Neural progenitor cell (in vitro differentiated cells): ENCODE data around the gene CLEC2A. TPM values are rescaled to one million over a fixed set of nuclear protein-coding genes. Genes with fewer than 3 reads are reported as not detected.

Source experiments
- DNase-seq: peaks from one replicate; pipeline ENCODE4 v3.0.0-alpha.2; 2016; ENCODE audit warnings: low spot score
- H2AFZ ChIP-seq: fragments of 200-600 bp; sonication (generic); replicated peaks from 2 replicates; pipeline ENCODE4 v1.6.1; 2016; ENCODE audit warnings: antibody characterized with exemption
- H3F3A ChIP-seq: fragments of 200-600 bp; sonication (generic); 2 replicates; pipeline ENCODE4 v1.6.1; 2016; ENCODE audit warnings: antibody characterized with exemption, low read depth
- H3K27ac ChIP-seq: fragments of 200-600 bp; sonication (generic); 2 replicates; pipeline ENCODE4 v1.5.1; 2016; ENCODE audit warnings: mild to moderate bottlenecking
- H3K27me3 ChIP-seq: fragments of 200-600 bp; sonication (generic); 2 replicates; pipeline ENCODE4 v1.6.1; 2016; ENCODE audit warnings: mild to moderate bottlenecking, moderate library complexity
- H3K36me3 ChIP-seq: fragments of 200-600 bp; sonication (generic); 2 replicates; pipeline ENCODE4 v1.5.1; 2016
- H3K4me1 ChIP-seq: fragments of 200-600 bp; sonication (generic); 2 replicates; pipeline ENCODE4 v1.6.1; 2016; ENCODE audit warnings: mixed run types
- H3K4me2 ChIP-seq: fragments of 200-600 bp; sonication (generic); 2 replicates; pipeline ENCODE4 v1.6.1; 2016
- H3K4me3 ChIP-seq: fragments of 200-600 bp; sonication (generic); 2 replicates; pipeline ENCODE4 v1.5.1; 2016
- H3K79me2 ChIP-seq: fragments of 200-600 bp; sonication (generic); 2 replicates; pipeline ENCODE4 v1.6.1; 2016; ENCODE audit warnings: low read depth
- H3K9ac ChIP-seq: fragments of 200-600 bp; sonication (generic); 2 replicates; pipeline ENCODE4 v1.6.1; 2016
- H3K9me3 ChIP-seq: fragments of 200-600 bp; sonication (generic); 2 replicates; pipeline ENCODE4 v1.5.1; 2016; ENCODE audit warnings: low read depth
- H4K20me1 ChIP-seq: fragments of 200-600 bp; sonication (generic); 2 replicates; pipeline ENCODE4 v1.6.1; 2016; ENCODE audit warnings: low read depth
- H3K27ac Mint-ChIP-seq: 3 replicates; pipeline ENCODE4 v1.8.0; 2021; ENCODE audit warnings: mixed read lengths
- H3K27me3 Mint-ChIP-seq: 2 replicates; pipeline ENCODE4 v1.8.0; 2022; ENCODE audit warnings: low read depth, mild to moderate bottlenecking, inconsistent platforms, moderate library complexity, mixed read lengths; ENCODE audit not compliant: insufficient read depth
- H3K36me3 Mint-ChIP-seq: 3 replicates; pipeline ENCODE4 v1.8.0; 2021; ENCODE audit warnings: mixed read lengths
- H3K4me1 Mint-ChIP-seq: 3 replicates; pipeline ENCODE4 v1.8.0; 2021; ENCODE audit warnings: mixed read lengths
- H3K4me3 Mint-ChIP-seq: 3 replicates; pipeline ENCODE4 v1.8.0; 2021; ENCODE audit warnings: mild to moderate bottlenecking, moderate library complexity, mixed read lengths
- H3K9me3 Mint-ChIP-seq: 3 replicates; pipeline ENCODE4 v1.8.0; 2020; ENCODE audit warnings: mixed read lengths
- EZH2 ChIP-seq: fragments of 200-600 bp; sonication (generic); IDR thresholded peaks from 2 replicates; pipeline ENCODE4 v1.6.1; 2017; ENCODE audit warnings: antibody characterized with exemption, mild to moderate bottlenecking, moderate library complexity
- EZH2phosphoT487 ChIP-seq: fragments of 200-600 bp; sonication (generic); IDR thresholded peaks from 2 replicates; pipeline ENCODE4 v1.6.1; 2017; ENCODE audit warnings: antibody characterized with exemption
- total RNA-seq: library from RNA; depleted of rRNA; stranded (reverse); fragments of >200 nt; gene quantifications from 2 replicates; pipeline ENCODE4 v1.2.3, GENCODE V29; 2015; ENCODE audit warnings: low replicate concordance
- TF ChIP-seq, protein P1 (sequence below): fragments of 200-600 bp; sonication (generic); IDR thresholded peaks from 2 replicates; pipeline ENCODE4 v1.5.1; 2017; ENCODE audit warnings: antibody characterized with exemption, mild to moderate bottlenecking

Gene CLEC2A
- total RNA-seq, 1 donor from 2014 or later, result not detected

DNA sequence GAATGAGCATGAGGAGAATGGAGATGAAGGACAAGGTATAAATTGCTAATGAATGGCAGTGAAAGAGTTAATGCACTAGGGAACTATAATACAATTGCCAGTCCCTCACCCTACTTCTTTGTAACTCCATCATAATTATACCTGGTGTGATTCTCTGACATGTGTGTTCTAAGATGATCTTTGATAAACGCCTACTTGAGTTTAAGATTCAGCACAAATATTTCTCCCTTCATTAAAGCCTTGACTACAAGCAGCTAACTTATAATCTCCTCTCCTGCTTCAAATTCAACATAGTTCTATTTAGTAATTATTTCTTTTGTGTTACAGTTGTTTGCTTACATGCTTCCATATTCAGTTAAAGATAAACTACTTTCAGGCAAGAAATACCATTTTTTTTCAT lies 9.7 kb upstream of the CLEC2A start:
- no peak overlapping the region for H3K27ac Mint-ChIP-seq
- Histone ChIP-seq H3K9me3 (no peaks in the 10 kb centered on the region), H3F3A (no peaks in the 10 kb centered on the region), H3K27me3 (no peaks in the 10 kb centered on the region), H3K4me3 (no peak overlapping the region), H4K20me1 (no peaks in the 10 kb centered on the region), H3K4me2 (no peak overlapping the region), H3K27ac (no peak overlapping the region), H2AFZ (no peak overlapping the region), H3K79me2 (no peaks in the 10 kb centered on the region), H3K4me1 (no peaks in the 10 kb centered on the region), H3K9ac (no peak overlapping the region), H3K36me3 (no peaks in the 10 kb centered on the region)
- peaks cover 2% of the 10 kb centered on the region for H3K27me3 Mint-ChIP-seq
- TF ChIP-seq EZH2phosphoT487 (no peak), EZH2 (no peak)
- TF ChIP-seq, protein P1, sequence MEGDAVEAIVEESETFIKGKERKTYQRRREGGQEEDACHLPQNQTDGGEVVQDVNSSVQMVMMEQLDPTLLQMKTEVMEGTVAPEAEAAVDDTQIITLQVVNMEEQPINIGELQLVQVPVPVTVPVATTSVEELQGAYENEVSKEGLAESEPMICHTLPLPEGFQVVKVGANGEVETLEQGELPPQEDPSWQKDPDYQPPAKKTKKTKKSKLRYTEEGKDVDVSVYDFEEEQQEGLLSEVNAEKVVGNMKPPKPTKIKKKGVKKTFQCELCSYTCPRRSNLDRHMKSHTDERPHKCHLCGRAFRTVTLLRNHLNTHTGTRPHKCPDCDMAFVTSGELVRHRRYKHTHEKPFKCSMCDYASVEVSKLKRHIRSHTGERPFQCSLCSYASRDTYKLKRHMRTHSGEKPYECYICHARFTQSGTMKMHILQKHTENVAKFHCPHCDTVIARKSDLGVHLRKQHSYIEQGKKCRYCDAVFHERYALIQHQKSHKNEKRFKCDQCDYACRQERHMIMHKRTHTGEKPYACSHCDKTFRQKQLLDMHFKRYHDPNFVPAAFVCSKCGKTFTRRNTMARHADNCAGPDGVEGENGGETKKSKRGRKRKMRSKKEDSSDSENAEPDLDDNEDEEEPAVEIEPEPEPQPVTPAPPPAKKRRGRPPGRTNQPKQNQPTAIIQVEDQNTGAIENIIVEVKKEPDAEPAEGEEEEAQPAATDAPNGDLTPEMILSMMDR, result no peak
- DNase-seq, result no peak
- no peaks in the 10 kb centered on the region for H3K36me3 Mint-ChIP-seq
- no peak overlapping the region for H3K4me3 Mint-ChIP-seq
- no peaks in the 10 kb centered on the region for H3K4me1 Mint-ChIP-seq
- H3K9me3 Mint-ChIP-seq, result no peaks in the 10 kb centered on the region

DNA sequence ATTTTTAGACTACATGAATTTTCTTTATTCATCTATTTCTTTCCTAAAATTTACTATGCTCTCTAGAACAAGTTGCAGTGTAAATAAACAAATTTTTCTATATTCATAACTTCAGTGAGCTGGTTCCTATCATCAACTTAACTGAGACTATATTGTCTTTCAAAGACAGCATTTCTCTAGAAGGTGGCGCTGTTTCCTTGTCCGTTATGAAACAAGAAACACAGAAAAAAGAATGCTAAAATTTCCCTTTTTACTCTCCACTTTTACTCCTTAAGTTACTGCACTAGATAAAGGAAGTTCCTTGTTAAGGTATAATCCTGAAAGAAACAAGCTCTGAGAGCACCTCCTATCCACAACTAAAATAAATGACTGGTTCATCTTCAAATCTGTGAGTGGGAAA lies 8.2 kb upstream of the CLEC2A start:
- H3K9me3 Mint-ChIP-seq, result no peaks in the 10 kb centered on the region
- Histone ChIP-seq H3K4me2 (no peak overlapping the region), H3K27ac (no peak overlapping the region), H3F3A (no peaks in the 10 kb centered on the region), H3K27me3 (no peaks in the 10 kb centered on the region), H3K9me3 (no peaks in the 10 kb centered on the region), H3K4me3 (no peak overlapping the region), H3K9ac (no peak overlapping the region), H3K36me3 (no peaks in the 10 kb centered on the region), H2AFZ (no peak overlapping the region), H4K20me1 (no peaks in the 10 kb centered on the region), H3K79me2 (no peaks in the 10 kb centered on the region), H3K4me1 (no peaks in the 10 kb centered on the region)
- DNase-seq, result peak; percentile 14
- TF ChIP-seq, protein P1, result peak; percentile 51
- TF ChIP-seq EZH2phosphoT487 (no peak), EZH2 (no peak)
- H3K27me3 Mint-ChIP-seq, result peaks cover 2% of the 10 kb centered on the region
- H3K4me1 Mint-ChIP-seq, result no peaks in the 10 kb centered on the region
- H3K36me3 Mint-ChIP-seq, result no peaks in the 10 kb centered on the region
- no peak overlapping the region for H3K27ac Mint-ChIP-seq
- no peak overlapping the region for H3K4me3 Mint-ChIP-seq

DNA sequence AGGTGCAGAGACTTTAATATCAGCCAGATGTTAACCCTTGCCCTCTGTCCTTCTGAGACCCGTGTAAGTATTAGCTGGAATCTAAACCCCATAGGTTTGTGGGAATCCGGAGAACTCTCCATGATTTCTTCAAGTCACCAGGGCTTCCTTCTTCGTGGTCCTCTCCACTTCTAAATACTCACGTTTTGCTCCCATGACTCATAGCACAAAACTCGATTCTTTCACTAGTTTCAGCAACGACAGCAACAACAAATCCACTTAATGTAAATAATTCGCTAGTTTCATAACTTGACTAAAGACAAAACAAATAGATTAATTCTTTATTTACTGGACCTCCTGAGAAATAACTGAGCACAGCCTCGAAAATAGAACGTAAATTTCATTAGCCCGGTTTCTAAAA lies 4.4 kb upstream of the CLEC2A start:
- no peak overlapping the region for H3K4me2 ChIP-seq

More for the DNA sequence above, 4.4 kb upstream of the CLEC2A start:
- no peaks in the 10 kb centered on the region for H3K4me1 ChIP-seq
- no peak for DNase-seq
- Mint-ChIP-seq H3K27me3 (peaks cover 2% of the 10 kb centered on the region), H3K4me3 (no peak overlapping the region), H3K9me3 (no peaks in the 10 kb centered on the region), H3K36me3 (no peaks in the 10 kb centered on the region), H3K27ac (no peak overlapping the region), H3K4me1 (no peaks in the 10 kb centered on the region)
- H3K4me3 ChIP-seq, result no peak overlapping the region
- no peaks in the 10 kb centered on the region for H3K27me3 ChIP-seq
- H3K27ac ChIP-seq, result no peak overlapping the region
- no peak overlapping the region for H2AFZ ChIP-seq
- H3K9me3 ChIP-seq, result no peaks in the 10 kb centered on the region
- H4K20me1 ChIP-seq, result no peaks in the 10 kb centered on the region
- H3K36me3 ChIP-seq, result no peaks in the 10 kb centered on the region
- no peaks in the 10 kb centered on the region for H3K79me2 ChIP-seq
- H3K9ac ChIP-seq, result no peak overlapping the region
- H3F3A ChIP-seq, result no peaks in the 10 kb centered on the region
- TF ChIP-seq, protein P1, result no peak
- no peak for TF ChIP-seq EZH2phosphoT487
- TF ChIP-seq EZH2, result no peak
